HepG2 (cell line): ENCODE results near the gene NIPAL1. TPM values are rescaled to one million over a fixed set of nuclear protein-coding genes. Genes with fewer than 3 reads are reported as not detected.

Experiments
- ATAC-seq: fragments of 200-7000 bp; cut with Tn5 transposase; 3 replicates; pipeline ENCODE4 v1.9.1; 2020; ENCODE audit warnings: mild to moderate bottlenecking, moderate library complexity
- BruUV-seq: library from RNA; stranded (reverse); fragments of 400-500 nt; replicated peaks from 2 replicates; lab custom pipeline; 2021; lab: Mats Ljungman, UMichigan
- CTCF ChIA-PET: fragments of 300-600 bp; formaldehyde crosslinking; extraction: SDS; loops from one replicate; lab custom pipeline; 2021; ENCODE audit warnings: low total read pairs, inconsistent platforms, low intra/inter-chr PET ratio; lab: Yijun Ruan, JAX
- POLR2A ChIA-PET: fragments of 350-600 bp; sonication (Branson Sonifier 250); formaldehyde crosslinking; loops from one replicate; lab custom pipeline; 2020; ENCODE audit warnings: antibody characterized with exemption, inconsistent platforms; lab: Yijun Ruan, JAX
- DNase-seq: peaks from one replicate; pipeline ENCODE4 v3.0.0-alpha.2; 2015; ENCODE audit warnings: low spot score
- FAIRE-seq: peaks from 3 replicates; lab custom pipeline; 2011; peaks lifted over from hg19 to GRCh38; lab: Jason Lieb, UNC
- H2AFZ ChIP-seq: one replicate; pipeline ENCODE4 v1.6.1; 2011; ENCODE audit warnings: low read length, inconsistent platforms
- H3K27ac ChIP-seq: fragments of 300-600 bp; 3 replicates; pipeline ENCODE4 v1.8.0; 2011; ENCODE audit warnings: mixed run types, mild to moderate bottlenecking, mixed read lengths, low read length, inconsistent platforms; ENCODE audit not compliant: insufficient read depth; ENCODE audit errors: extremely low read length
- H3K27me3 ChIP-seq, 2 experiments: fragments of 200-600 bp in 1 of 2; 2 replicates in 1 of 2; 3 replicates in 1 of 2; pipeline versions ENCODE4 v1.6.0 to v1.8.0; 2011; ENCODE audit warnings: low read length in 2 of 2, mild to moderate bottlenecking in 2 of 2, moderate library complexity in 2 of 2, inconsistent platforms in 1 of 2; ENCODE audit not compliant: insufficient read depth in 2 of 2, control insufficient read depth in 1 of 2
- H3K36me3 ChIP-seq, 2 experiments: fragments of 200-600 bp in 1 of 2; replicated peaks in 1 of 2; 2 replicates in 1 of 2; 3 replicates in 1 of 2; pipeline versions ENCODE4 v1.5.1 to v1.8.0; 2011; ENCODE audit warnings: low read length in 2 of 2, inconsistent platforms in 1 of 2; ENCODE audit not compliant: insufficient read depth in 2 of 2, control insufficient read depth in 1 of 2
- H3K4me1 ChIP-seq: 2 replicates; pipeline ENCODE4 v1.5.1; 2012; ENCODE audit warnings: low read length, inconsistent platforms; ENCODE audit not compliant: insufficient read depth
- H3K4me2 ChIP-seq: 2 replicates; pipeline ENCODE4 v1.6.0; 2011; ENCODE audit warnings: low read depth, low read length, inconsistent platforms
- H3K4me3 ChIP-seq, 3 experiments: fragments of 200-600 bp in 1 of 3; sonication (generic), shearing (Covaris generic) in 1 of 3; replicated peaks in 1 of 3; 2 replicates each; pipeline ENCODE4 v1.5.1; 2011 to 2016; ENCODE audit warnings: low read length in 3 of 3, inconsistent platforms in 2 of 3, low read depth in 2 of 3, mild to moderate bottlenecking in 2 of 3, control low read depth in 1 of 3, mixed read lengths in 1 of 3; ENCODE audit not compliant: insufficient read depth in 1 of 3
- H3K79me2 ChIP-seq: one replicate; pipeline ENCODE4 v1.6.1; 2011; ENCODE audit warnings: low read length, inconsistent platforms; ENCODE audit not compliant: insufficient read depth
- H3K9ac ChIP-seq: 2 replicates; pipeline ENCODE4 v1.6.0; 2011; ENCODE audit warnings: mild to moderate bottlenecking, low read depth, low read length, inconsistent platforms; ENCODE audit not compliant: insufficient read depth
- H3K9me3 ChIP-seq: 2 replicates; pipeline ENCODE4 v1.5.1; 2012; ENCODE audit warnings: mild to moderate bottlenecking, low read length
- H4K20me1 ChIP-seq: 2 replicates; pipeline ENCODE4 v1.6.0; 2011; ENCODE audit warnings: inconsistent platforms, mild to moderate bottlenecking, low read length, moderate library complexity; ENCODE audit not compliant: insufficient read depth
- FLYWCH1 ChIP-seq: sonication (generic); formaldehyde crosslinking; IDR thresholded peaks from 2 replicates; pipeline ENCODE4 v1.8.1; 2023; ENCODE audit warnings: mild to moderate bottlenecking, missing genetic modification reagents
- ZBTB26 ChIP-seq: IDR thresholded peaks from 2 replicates; pipeline ENCODE4 v1.6.1; 2016; ENCODE audit warnings: missing compliant biosample characterization, missing genetic modification reagents, borderline replicate concordance
- ZNF407 ChIP-seq: sonication (generic); formaldehyde crosslinking; IDR thresholded peaks from one replicate; pipeline ENCODE4 v1.5.1; 2020; ENCODE audit warnings: mild to moderate bottlenecking, missing genetic modification reagents; ENCODE audit errors: not compliant biosample characterization
- ZNF747 ChIP-seq: sonication (generic); formaldehyde crosslinking; IDR thresholded peaks from 2 replicates; pipeline ENCODE4 v1.8.1; 2023; ENCODE audit warnings: missing genetic modification reagents, mild to moderate bottlenecking, borderline replicate concordance
- WGBS: methylation state at CpG from one replicate; pipeline ENCODE4 v1.1.6; 2017; ENCODE audit warnings: low lambda C conversion rate; 5-methylcytosine and 5-hydroxymethylcytosine counted together
- in situ Hi-C: cut with HindIII; loops from 2 replicates; pipeline ENCODE4 v1.10.0; 2017; ENCODE audit warnings: low pct_unique_long_range_greater_than_20kb; ENCODE audit not compliant: extremely low pct_ligation_motif_present
- intact Hi-C: fragments of 100-400 bp; cut with micrococcal nuclease; formaldehyde crosslinking; loops from one replicate; pipeline ENCODE4 v1.10.0; 2022; ENCODE audit not compliant: unreplicated experiment
- polyA plus RNA-seq, 8 experiments: library from polyadenylated mRNA; depleted of rRNA in 3 of 8; stranded (reverse) in 7 of 8; unstranded in 1 of 8; fragments of >200 nt; fragmentation: Illumina TruSeq in 4 of 8; extraction: Trizol in 4 of 8; gene quantifications; 2 replicates each; pipeline versions ENCODE4 v1.2.1 to v1.2.3, GENCODE V29; 2011 to 2016; ENCODE audit warnings: low read depth in 4 of 8, missing spikeins in 1 of 8, mixed read lengths in 1 of 8; ENCODE audit not compliant: insufficient read depth in 1 of 8
- total RNA-seq, 5 experiments: library from RNA; depleted of rRNA; stranded (reverse); fragments of >200 nt; fragmentation: Illumina TruSeq; extraction: Trizol; gene quantifications; 2 replicates each; pipeline ENCODE4 v1.2.3, GENCODE V29; 2016; ENCODE audit warnings: low read depth in 1 of 5

NIPAL1 gene
- total and polyA plus RNA-seq, 2 of the 13 experiments (the other 11 are each of a cell fraction or from before 2014, with no cell fraction given) = 1.4 to 3.4 TPM

- TF ChIP-seq ZNF407 = no peak
Measured at GRCh38 chr4:48044298-48044697, 27.7 kb downstream of the NIPAL1 start (continued).

GRCh38 chr4:48046059-48046458 is 29.5 kb downstream of the NIPAL1 start:
- no peak for ATAC-seq
- 65% methylated on average over 3 of the region's 3 CpGs for WGBS

More at GRCh38 chr4:48046059-48046458, 29.5 kb downstream of the NIPAL1 start:
- Histone ChIP-seq H3K4me2 (no peak overlapping the region), H3K9ac (no peak overlapping the region), H3K27ac (no peak overlapping the region), H4K20me1 (no peaks in the 10 kb centered on the region), H2AFZ (no peak overlapping the region), H3K27me3 (peaks cover 0 to 1% of the 10 kb centered on the region in 2 experiments; a peak in 3 of 5 replicates), H3K4me1 (peaks cover 42% of the 10 kb centered on the region), H3K79me2 (no peaks in the 10 kb centered on the region), H3K4me3 (no peak overlapping the region), H3K9me3 (no peaks in the 10 kb centered on the region), H3K36me3 (no peaks in the 10 kb centered on the region)
- CTCF ChIA-PET = no interaction called here
- FAIRE-seq (no peak), DNase-seq (no peak)
- intact Hi-C loops (no loop called here), in situ Hi-C loops (no loop called here)
- BruUV-seq = no TSS peak
- TF ChIP-seq ZNF747 (CRISPR knock-in tag) (no peak), ZBTB26 (no peak), FLYWCH1 (CRISPR knock-in tag) (no peak)
- POLR2A ChIA-PET = no interaction called here
